IMR-90 (cell line): ENCODE data around the gene CNPPD1. TPM values are rescaled to one million over a fixed set of nuclear protein-coding genes. Genes with fewer than 3 reads are reported as not detected.

ENCODE experiments used
- ATAC-seq: fragments of 200-7000 bp; cut with Tn5 transposase; 2 replicates; pipeline ENCODE4 v1.9.1; 2020; ENCODE audit warnings: low read depth, mild to moderate bottlenecking, moderate library complexity
- BruUV-seq: library from RNA; stranded (reverse); fragments of 400-500 nt; replicated peaks from 2 replicates; lab custom pipeline; 2021; lab: Mats Ljungman, UMichigan
- CTCF ChIA-PET: fragments of 300-600 bp; formaldehyde crosslinking; extraction: SDS; loops from one replicate; lab custom pipeline; 2021; ENCODE audit warnings: antibody characterized with exemption; lab: Yijun Ruan, JAX
- POLR2A ChIA-PET: fragments of 300-600 bp; sonication (Branson Sonifier 250); formaldehyde crosslinking; loops from one replicate; lab custom pipeline; 2022; ENCODE audit warnings: antibody characterized with exemption; ENCODE audit not compliant: unreplicated experiment; lab: Charles Lee
- DNase-seq: peaks from one replicate; pipeline ENCODE4 v3.0.0; 2013
- H2AFZ ChIP-seq: replicated peaks from 2 replicates; pipeline ENCODE3; 2013; ENCODE audit warnings: low read length, mild to moderate bottlenecking; ENCODE audit not compliant: poor library complexity
- H2AK5ac ChIP-seq: 2 replicates; pipeline ENCODE4 v1.6.1; 2013; ENCODE audit warnings: low read depth, low read length, inconsistent platforms
- H2AK9ac ChIP-seq: replicated peaks from 2 replicates; pipeline ENCODE3; 2013; ENCODE audit warnings: mild to moderate bottlenecking, low read depth, low read length, moderate library complexity; ENCODE audit not compliant: poor library complexity
- H2BK120ac ChIP-seq: 2 replicates; pipeline ENCODE4 v1.6.1; 2013; ENCODE audit warnings: low read depth, low read length, inconsistent platforms
- H2BK15ac ChIP-seq: 3 replicates; pipeline ENCODE4 v1.6.1; 2013; ENCODE audit warnings: low read depth, low read length, inconsistent platforms
- H2BK20ac ChIP-seq: 2 replicates; pipeline ENCODE4 v1.6.1; 2013; ENCODE audit warnings: low read depth, mild to moderate bottlenecking, inconsistent platforms, low read length, moderate library complexity
- H2BK5ac ChIP-seq: 2 replicates; pipeline ENCODE4 v1.6.1; 2013; ENCODE audit warnings: mild to moderate bottlenecking, low read depth, low read length, inconsistent platforms; ENCODE audit not compliant: poor library complexity, severe bottlenecking
- H3K14ac ChIP-seq: replicated peaks from 2 replicates; pipeline ENCODE4 v1.6.1; 2013; ENCODE audit warnings: low read depth, low read length, inconsistent platforms
- H3K18ac ChIP-seq: 2 replicates; pipeline ENCODE4 v1.6.1; 2013; ENCODE audit warnings: low read depth, low read length, control low read depth
- H3K23ac ChIP-seq: 2 replicates; pipeline ENCODE4 v1.6.1; 2013; ENCODE audit warnings: low read depth, low read length, inconsistent platforms
- H3K27ac ChIP-seq: 2 replicates; pipeline ENCODE4 v1.5.1; 2013; ENCODE audit warnings: mild to moderate bottlenecking, control low read depth, low read length; ENCODE audit not compliant: insufficient read depth
- H3K27me3 ChIP-seq: 2 replicates; pipeline ENCODE4 v1.6.1; 2013; ENCODE audit warnings: low read length; ENCODE audit not compliant: control insufficient read depth, insufficient read depth
- H3K36me3 ChIP-seq: 2 replicates; pipeline ENCODE4 v1.6.1; 2013; ENCODE audit warnings: low read length, mixed read lengths; ENCODE audit not compliant: control insufficient read depth, insufficient read depth
- H3K4ac ChIP-seq: 2 replicates; pipeline ENCODE4 v1.6.1; 2013; ENCODE audit warnings: low read depth, low read length, inconsistent platforms
- H3K4me1 ChIP-seq: 2 replicates; pipeline ENCODE4 v1.6.1; 2013; ENCODE audit warnings: low read length, mixed read lengths; ENCODE audit not compliant: control insufficient read depth, insufficient read depth
- H3K4me2 ChIP-seq: 2 replicates; pipeline ENCODE4 v1.6.1; 2013; ENCODE audit warnings: low read depth, mild to moderate bottlenecking, control low read depth, low read length, moderate library complexity
- H3K4me3 ChIP-seq: 2 replicates; pipeline ENCODE4 v1.5.1; 2013; ENCODE audit warnings: low read depth, mild to moderate bottlenecking, control low read depth, low read length, moderate library complexity; ENCODE audit not compliant: insufficient read depth
- H3K56ac ChIP-seq: 2 replicates; pipeline ENCODE4 v1.6.1; 2013; ENCODE audit warnings: low read length, inconsistent platforms; ENCODE audit not compliant: insufficient read depth; ENCODE audit errors: extremely low read depth
- H3K79me1 ChIP-seq, 2 experiments: 2 replicates each; pipeline ENCODE4 v1.6.1; 2013; ENCODE audit warnings: low read length in 2 of 2, inconsistent platforms in 1 of 2, low read depth in 1 of 2
- H3K9ac ChIP-seq: 2 replicates; pipeline ENCODE4 v1.6.1; 2013; ENCODE audit warnings: low read depth, low read length, control low read depth
- H3K9me1 ChIP-seq: 2 replicates; pipeline ENCODE4 v1.6.1; 2013; ENCODE audit warnings: low read length, inconsistent platforms; ENCODE audit not compliant: insufficient read depth
- H3K9me3 ChIP-seq: 2 replicates; pipeline ENCODE4 v1.6.1; 2013; ENCODE audit warnings: low read length; ENCODE audit not compliant: control insufficient read depth, insufficient read depth
- H4K20me1 ChIP-seq: 2 replicates; pipeline ENCODE4 v1.6.1; 2013; ENCODE audit warnings: low read length, inconsistent platforms; ENCODE audit not compliant: insufficient read depth
- H4K5ac ChIP-seq: 2 replicates; pipeline ENCODE4 v1.6.1; 2013; ENCODE audit warnings: mild to moderate bottlenecking, low read depth, low read length, control low read depth
- H4K8ac ChIP-seq, 2 experiments: 2 replicates each; pipeline ENCODE4 v1.6.1; 2013; ENCODE audit warnings: low read depth in 2 of 2, low read length in 2 of 2, control low read depth in 1 of 2, inconsistent platforms in 1 of 2
- H4K91ac ChIP-seq: 2 replicates; pipeline ENCODE4 v1.6.1; 2013; ENCODE audit warnings: low read depth, low read length, inconsistent platforms; ENCODE audit not compliant: insufficient read depth
- BHLHE40 ChIP-seq: fragments of 150-350 bp; IDR thresholded peaks from 2 replicates; pipeline ENCODE4 v1.6.1; 2016; ENCODE audit warnings: mild to moderate bottlenecking, low read depth, low read length
- CEBPB ChIP-seq: IDR thresholded peaks from 2 replicates; pipeline ENCODE4 v1.6.1; 2012; ENCODE audit warnings: low read depth, low read length, improper control_type of control experiment
- MAZ ChIP-seq: IDR thresholded peaks from 2 replicates; pipeline ENCODE4 v1.6.1; 2012; ENCODE audit warnings: low read depth, mild to moderate bottlenecking, low read length, improper control_type of control experiment, moderate library complexity, borderline replicate concordance
- NFE2L2 ChIP-seq: fragments of 150-350 bp; IDR thresholded peaks from 2 replicates; pipeline ENCODE4 v1.6.1; 2016; ENCODE audit warnings: low read depth, mild to moderate bottlenecking, low read length
- POLR2A ChIP-seq: IDR thresholded peaks from 2 replicates; pipeline ENCODE4 v1.6.1; 2012; ENCODE audit warnings: mild to moderate bottlenecking, low read depth, low read length
- RAD21 ChIP-seq: IDR thresholded peaks from 2 replicates; pipeline ENCODE4 v1.6.1; 2012; ENCODE audit warnings: low read length, improper control_type of control experiment
- SMC3 ChIP-seq: fragments of 150-350 bp; IDR thresholded peaks from 2 replicates; pipeline ENCODE4 v1.6.1; 2016; ENCODE audit warnings: low read depth, mild to moderate bottlenecking, antibody characterized with exemption, low read length, moderate library complexity
- USF2 ChIP-seq: fragments of 150-350 bp; IDR thresholded peaks from 2 replicates; pipeline ENCODE4 v1.6.1; 2017; ENCODE audit warnings: mild to moderate bottlenecking, antibody characterized with exemption, low read length, low read depth
- WGBS, 2 experiments: methylation state at CpG; one replicate each; pipeline versions ENCODE4 v1.1.5 to v1.1.7; 2013; ENCODE audit warnings: missing lambda C conversion rate in 2 of 2; ENCODE audit not compliant: insufficient read length in 1 of 2; ENCODE audit errors: extremely low coverage in 2 of 2; 5-methylcytosine and 5-hydroxymethylcytosine counted together
- dilution Hi-C: fragments of 300-500 bp; cut with HindIII; formaldehyde crosslinking; loops from one replicate; pipeline ENCODE4 v1.14.3; 2018; ENCODE audit warnings: low sequenced_read_pairs; ENCODE audit not compliant: unreplicated experiment
- in situ Hi-C: fragments of 300-500 bp; cut with MboI; formaldehyde crosslinking; loops from 3 replicates; pipeline ENCODE4 v1.14.3; 2019; ENCODE audit warnings: low sequenced_read_pairs, inconsistent platforms, mixed read lengths
- intact Hi-C: fragments of 100-400 bp; cut with micrococcal nuclease; formaldehyde crosslinking; loops from 2 replicates; pipeline ENCODE4 v1.10.0; 2022
- polyA plus RNA-seq, 3 experiments: library from polyadenylated mRNA; depleted of rRNA; stranded (reverse); fragments of >200 nt; gene quantifications; 2 replicates each; pipeline ENCODE4 v1.2.3, GENCODE V29; 2012; ENCODE audit warnings: low replicate concordance in 1 of 3
- total RNA-seq: library from RNA; depleted of rRNA; stranded (reverse); fragments of >200 nt; gene quantifications from 2 replicates; pipeline ENCODE4 v1.2.3, GENCODE V29; 2012

The CNPPD1 gene
- total and polyA plus RNA-seq, 2 of the 4 experiments (the other 2 are of a cell fraction), result 11.1 to 29.2 TPM

- DNase-seq (no peak), ATAC-seq (no peak)
- H2BK5ac ChIP-seq, result no peak overlapping the region
- H2BK120ac ChIP-seq, result no peak overlapping the region
- no peak overlapping the region for H4K91ac ChIP-seq
- no peaks in the 10 kb centered on the region for H3K9me3 ChIP-seq
- intact Hi-C loops (no loop called here), in situ Hi-C loops (no loop called here), dilution Hi-C loops (no loop called here)
- no peak overlapping the region for H4K8ac ChIP-seq
- no peak overlapping the region for H3K14ac ChIP-seq
- no peak overlapping the region for H2AK5ac ChIP-seq
- 0 out of 2 replicates have a peak, but pooled peaks cover 2% of the 10 kb centered on the region for H3K9me1 ChIP-seq
- 93% methylated on average over 2 of the region's 5 CpGs; no CpG with 5 or more reads in 1 of the 2 experiments for WGBS, 2 experiments
- TF ChIP-seq CEBPB (no peak), BHLHE40 (no peak), SMC3 (no peak), RAD21 (no peak), MAZ (no peak), POLR2A (no peak), USF2 (no peak), NFE2L2 (no peak)
- H3K9ac ChIP-seq, result no peak overlapping the region
- H2AFZ ChIP-seq, result no peak overlapping the region
- H4K5ac ChIP-seq, result no peak overlapping the region
- H3K27ac ChIP-seq, result no peak overlapping the region
- POLR2A ChIA-PET, result no interaction called here
- H3K4me3 ChIP-seq, result no peak overlapping the region
- H3K4me1 ChIP-seq, result 0 out of 2 replicates have a peak, but pooled peaks cover 5% of the 10 kb centered on the region
- no peak overlapping the region for H2BK20ac ChIP-seq
- CTCF ChIA-PET, result no interaction called here
- H3K36me3 ChIP-seq, result peaks cover 43% of the 10 kb centered on the region
- H4K20me1 ChIP-seq, result peaks cover 14% of the 10 kb centered on the region; the same call in 1 of the 2 replicates
- H3K18ac ChIP-seq, result no peak overlapping the region
- H3K27me3 ChIP-seq, result no peaks in the 10 kb centered on the region
- no TSS peak for BruUV-seq
- peaks cover 28 to 37% of the 10 kb centered on the region in 2 experiments for H3K79me1 ChIP-seq
- H3K4ac ChIP-seq, result no peak overlapping the region
- H2AK9ac ChIP-seq, result no peak overlapping the region
- H3K23ac ChIP-seq, result no peak overlapping the region
- no peak overlapping the region for H2BK15ac ChIP-seq
- H3K4me2 ChIP-seq, result no peak overlapping the region
- H3K56ac ChIP-seq, result no peak overlapping the region
Measured at GRCh38 chr2:219180961-219181360, 4.2 kb upstream of the CNPPD1 start.
